Choroid plexus epithelial cell (primary cell): ENCODE measurements around the gene PDE6C.
A peak's percentile ranks its signal among the peaks of the same experiment; 100 is the strongest.

Experiments
- DNase-seq: peaks from one replicate; pipeline ENCODE4 v3.0.0-alpha.2; 2010; ENCODE audit warnings: low read depth
- H3K4me3 ChIP-seq: 2 replicates; pipeline ENCODE4 v1.5.1; 2011; ENCODE audit warnings: low read depth, mild to moderate bottlenecking, control low read depth, low read length, moderate library complexity
- CTCF ChIP-seq: conservative IDR thresholded peaks from 2 replicates; pipeline ENCODE4 v1.5.1; 2011; ENCODE audit warnings: low read depth, mild to moderate bottlenecking, control low read depth, inconsistent platforms, low read length, moderate library complexity

PDE6C gene

DNA sequence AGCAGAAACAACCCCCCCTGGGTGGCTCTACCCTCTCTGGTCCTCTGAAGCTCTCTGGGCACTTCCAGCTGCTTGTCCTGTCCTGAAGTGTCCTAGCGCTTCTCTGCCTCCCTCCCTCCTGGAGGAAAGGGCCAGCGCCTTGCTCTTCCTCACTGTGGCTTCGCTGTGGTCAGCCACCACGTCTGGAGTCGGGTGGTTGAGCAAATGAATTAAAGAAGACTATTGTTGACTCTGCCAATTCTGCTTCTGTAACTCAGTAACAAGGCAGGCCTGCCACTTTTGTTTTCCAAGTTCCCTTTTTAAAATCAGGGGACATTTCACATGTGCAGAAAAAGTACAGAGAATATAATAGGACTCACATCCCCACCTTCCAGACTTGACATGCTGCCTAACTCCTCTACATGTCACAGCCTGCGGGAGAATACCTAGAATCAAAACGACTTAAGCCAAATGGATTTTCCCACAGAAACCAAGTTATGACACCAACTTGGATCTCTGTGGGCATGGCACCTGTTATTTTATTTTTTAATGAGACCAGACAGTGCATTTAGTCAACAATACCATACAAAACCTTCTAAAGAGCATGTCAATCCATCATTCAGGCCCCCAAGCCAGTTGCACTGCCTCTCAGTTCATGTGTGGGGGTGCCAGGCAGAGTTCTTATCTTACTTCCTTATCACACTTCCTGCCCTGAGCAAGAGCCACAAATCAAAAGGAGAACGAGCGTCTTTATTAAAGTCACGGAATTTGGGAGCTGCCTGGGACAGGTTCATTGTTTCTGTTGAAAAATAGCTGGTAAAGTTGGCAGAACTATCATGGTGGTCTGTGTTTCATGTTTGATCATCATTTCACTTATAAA, 39.1 kb upstream of the PDE6C start:
- H3K4me3 ChIP-seq, result no peak overlapping the region
- TF ChIP-seq CTCF, result no peak
- no peak for DNase-seq

- DNase-seq, result no peak
- no peak overlapping the region for H3K4me3 ChIP-seq
- no peak for TF ChIP-seq CTCF
Observed at GRCh38 chr10:93573924-93574323, 38.4 kb upstream of the PDE6C start.

DNA sequence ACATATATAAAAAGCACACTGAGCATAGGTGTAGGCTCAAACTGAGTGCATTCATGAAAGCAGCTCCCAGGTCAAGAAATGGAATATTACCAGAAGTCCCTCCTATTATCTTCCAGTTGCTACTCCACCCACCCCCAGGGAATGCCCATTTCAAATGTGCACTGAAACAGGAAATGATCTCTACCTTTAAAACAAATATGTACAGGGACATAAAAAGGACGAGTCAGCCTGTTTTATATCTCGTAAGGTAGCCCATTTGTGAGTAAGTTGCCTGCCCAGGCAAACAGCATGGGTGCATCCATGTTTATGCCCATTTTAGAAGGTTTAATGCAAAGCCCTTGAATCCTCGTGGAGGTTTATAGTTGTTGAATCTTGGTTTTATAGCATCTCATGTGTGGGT, 35.4 kb upstream of the PDE6C start:
- TF ChIP-seq CTCF, result no peak
- DNase-seq, result no peak
- no peak overlapping the region for H3K4me3 ChIP-seq

DNA sequence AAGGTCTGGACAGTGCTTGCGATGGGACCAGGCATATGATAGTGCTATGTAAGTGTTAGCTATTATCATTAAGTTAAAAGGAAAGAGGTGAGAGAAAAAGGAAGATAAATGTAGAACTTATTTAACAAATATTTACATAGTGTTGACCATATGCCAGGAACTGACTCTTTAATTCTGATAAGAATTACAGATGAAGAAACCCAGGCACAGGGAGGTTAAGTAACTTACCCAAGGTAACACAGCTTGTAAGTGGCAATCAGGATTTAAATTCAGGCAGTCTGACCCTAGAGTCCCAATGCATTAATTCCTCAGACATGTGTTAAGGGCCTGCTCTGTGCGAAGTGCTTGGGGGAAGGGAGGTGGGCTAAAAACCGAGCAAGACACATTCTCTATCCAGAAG, 34.8 kb upstream of the PDE6C start:
- no peak overlapping the region for H3K4me3 ChIP-seq
- no peak for DNase-seq
- TF ChIP-seq CTCF, result no peak

DNA sequence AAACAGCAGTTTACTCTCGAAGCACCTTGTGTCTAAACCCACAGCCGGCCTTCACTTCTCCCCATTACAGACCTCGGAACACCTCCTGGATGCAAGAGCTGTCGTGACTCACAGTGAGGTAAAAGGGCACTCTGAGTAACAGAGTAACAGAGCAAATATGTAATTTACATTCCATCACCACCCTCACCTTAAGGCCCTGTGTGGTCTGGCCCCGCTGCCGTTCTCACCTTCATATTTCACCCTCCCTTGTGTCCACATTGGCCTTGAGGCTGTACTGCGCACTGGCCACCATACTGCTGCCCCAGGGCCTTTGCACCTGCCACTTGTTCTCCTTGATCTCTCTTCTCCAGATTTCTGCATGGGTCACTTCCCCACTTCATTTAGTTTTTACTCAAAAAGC, 33.2 kb upstream of the PDE6C start:
- peak; percentile 30 for DNase-seq
- no peak overlapping the region for H3K4me3 ChIP-seq
- TF ChIP-seq CTCF, result no peak

DNA sequence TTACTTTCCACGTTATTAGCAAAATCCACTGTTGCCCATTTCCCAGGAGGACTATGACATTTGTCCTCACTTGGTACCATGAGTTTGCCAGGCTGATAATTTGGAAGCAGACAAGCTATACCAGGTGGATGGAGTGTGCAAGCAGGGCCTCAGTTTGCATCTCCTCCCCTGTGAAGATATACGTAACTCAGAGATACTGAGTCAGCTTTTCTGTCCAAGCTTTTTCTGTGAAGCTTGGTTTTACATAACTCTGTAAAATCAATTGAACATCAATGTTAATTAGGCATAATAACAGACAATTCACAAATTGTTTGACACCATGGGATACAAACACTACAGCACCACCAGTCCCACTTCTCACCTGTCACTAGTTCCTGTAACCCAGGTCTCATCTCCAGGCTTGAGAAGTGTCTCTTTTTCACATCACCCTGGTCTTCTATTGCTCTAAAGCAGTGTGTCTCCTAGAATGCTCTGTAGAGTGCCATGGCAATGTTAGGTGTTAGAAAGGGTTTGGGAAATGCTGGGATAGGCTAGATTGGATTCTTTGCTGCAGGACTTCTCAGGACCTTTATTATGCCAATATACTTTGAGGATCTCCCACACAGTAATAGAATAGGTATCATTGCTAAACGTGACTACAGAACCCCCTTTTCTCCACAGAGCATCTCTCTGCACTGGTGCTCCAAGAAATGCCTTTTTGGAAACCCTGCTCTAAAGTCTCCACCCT, 32.2 kb upstream of the PDE6C start:
- DNase-seq, result no peak
- H3K4me3 ChIP-seq, result no peak overlapping the region
- no peak for TF ChIP-seq CTCF
